Right renal pelvis (tissue), 4 donors: Measurements from ENCODE around the gene MMD. TPM values are rescaled to one million over a fixed set of nuclear protein-coding genes. Genes with fewer than 3 reads are reported as not detected.
"Not testable (repeated sequence)": the region's sequence is repeated elsewhere in the genome, so short reads cannot be mapped to it uniquely, and the experiment has no call there.

ENCODE experiments used
- DNase-seq, 4 donors: peaks; one replicate each; pipeline ENCODE4 v3.0.0-alpha.2; 2013; ENCODE audit warnings: low read depth in 4 of 4, low spot score in 3 of 4, missing footprints in 1 of 4
- polyA plus RNA-seq, 4 donors: library from polyadenylated mRNA; unstranded; fragments of 120-200 nt; gene quantifications; one replicate each; pipeline ENCODE4 v1.2.1, GENCODE V29; 2013; ENCODE audit not compliant: insufficient read length in 4 of 4

The MMD gene
- polyA plus RNA-seq, 4 donors = 21.8 to 25.8 (median 24.7) TPM

DNA sequence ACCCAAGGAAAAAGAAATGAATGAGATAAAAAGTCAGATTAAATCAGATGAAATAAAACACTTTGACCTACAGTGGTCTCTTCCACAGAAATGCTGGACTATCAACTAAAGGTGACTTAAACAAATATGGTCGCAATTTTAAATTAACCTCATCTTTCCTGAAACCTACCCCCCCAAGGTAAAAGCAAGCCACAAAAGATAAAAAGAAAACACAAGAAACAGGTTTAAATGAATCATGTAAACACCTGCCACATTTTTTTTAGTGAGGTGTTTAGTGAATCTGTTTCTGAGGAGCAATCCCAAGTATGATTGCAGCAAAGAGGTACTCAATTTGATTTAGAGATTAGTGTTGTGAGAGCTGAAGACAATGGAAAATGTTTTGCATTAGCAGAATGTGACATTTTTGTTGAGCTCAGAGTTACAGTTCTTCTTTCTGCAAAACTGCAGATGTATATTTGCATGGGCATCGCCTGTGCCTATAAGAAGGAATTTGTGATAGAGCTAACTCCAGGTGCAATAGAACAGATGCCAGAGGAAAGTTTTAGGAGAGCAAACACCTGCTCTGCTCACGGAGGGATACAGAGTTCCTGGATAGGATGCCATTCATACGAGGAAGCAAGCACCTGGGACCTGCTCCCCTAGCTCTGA, 3.4 kb upstream of the MMD start:
- no peak for DNase-seq

DNA sequence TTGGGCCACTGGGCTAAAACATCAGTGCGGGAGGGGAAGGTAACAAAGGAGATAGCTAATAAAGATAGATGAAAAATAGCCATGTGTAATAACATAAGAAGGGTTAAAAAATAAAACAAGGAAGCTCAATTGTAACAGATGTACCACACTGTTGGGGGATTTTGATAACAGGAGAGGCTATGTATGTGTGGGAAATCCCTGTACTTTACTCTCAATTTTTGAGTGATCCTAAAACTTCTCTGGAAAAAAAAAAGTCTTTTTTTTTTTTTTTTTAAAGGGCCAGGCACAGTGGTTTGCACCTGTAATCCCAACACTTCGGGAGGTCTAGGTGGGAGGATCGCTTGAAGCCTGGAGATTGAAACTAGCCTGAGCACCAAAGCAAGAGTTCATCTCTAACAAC, 1.9 kb upstream of the MMD start:
- DNase-seq = no peak

GRCh38 chr17:55422828-55423164, 1.2 kb upstream of the MMD start:
- not testable (repeated sequence) for DNase-seq

- no peak for DNase-seq
Observed at GRCh38 chr17:55420776-55421178, 858 bp downstream of the MMD start.

GRCh38 chr17:55420067-55420775, 1.4 kb downstream of the MMD start:
- no peak for DNase-seq

- no peak for DNase-seq
Observed at GRCh38 chr17:55418369-55419268, 3.0 kb downstream of the MMD start.

DNA sequence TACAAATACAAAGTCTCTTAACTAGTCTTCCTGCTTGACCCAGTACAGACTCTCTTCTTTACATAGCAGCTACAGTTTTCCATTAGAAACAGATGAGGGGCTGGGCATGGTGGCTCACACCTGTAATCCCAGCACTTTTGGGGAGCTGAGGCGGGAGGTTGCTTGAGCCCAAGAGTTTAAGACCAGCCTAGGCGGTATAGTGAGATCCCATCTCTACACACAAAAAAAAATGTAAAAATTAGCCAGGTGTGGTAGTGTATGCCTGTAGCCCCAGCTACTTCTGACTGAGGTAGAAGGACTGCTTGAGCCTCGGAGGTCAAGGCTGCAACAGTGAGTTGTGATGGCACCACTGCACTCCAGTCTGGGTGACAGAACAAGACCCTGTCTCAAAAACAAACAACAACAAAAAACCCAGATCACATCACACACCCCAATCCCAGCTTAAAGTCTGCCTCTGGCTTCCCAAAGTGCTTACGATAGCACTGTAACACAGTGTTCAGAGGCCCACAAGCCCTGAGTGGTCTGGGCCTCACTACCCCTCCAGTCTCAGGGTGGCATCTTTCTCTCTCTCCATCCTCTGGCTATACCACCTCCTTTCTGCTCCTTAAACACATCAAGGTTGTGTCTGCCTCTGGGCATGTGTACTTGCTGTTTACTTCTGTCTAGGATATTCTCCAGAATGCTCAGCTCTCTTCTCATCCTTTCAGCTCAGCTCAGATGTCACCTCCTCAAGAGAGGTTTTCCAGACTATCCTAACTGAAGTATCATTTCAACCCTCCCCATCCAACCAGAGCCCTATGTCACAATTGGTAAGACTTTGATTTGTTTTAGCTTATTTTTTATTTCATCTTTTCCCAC, 4.0 kb downstream of the MMD start:
- no peak for DNase-seq

GRCh38 chr17:55416470-55417052, 5.1 kb downstream of the MMD start:
- no peak for DNase-seq

GRCh38 chr17:55416000-55416399, 5.6 kb downstream of the MMD start:
- DNase-seq = no peak

DNA sequence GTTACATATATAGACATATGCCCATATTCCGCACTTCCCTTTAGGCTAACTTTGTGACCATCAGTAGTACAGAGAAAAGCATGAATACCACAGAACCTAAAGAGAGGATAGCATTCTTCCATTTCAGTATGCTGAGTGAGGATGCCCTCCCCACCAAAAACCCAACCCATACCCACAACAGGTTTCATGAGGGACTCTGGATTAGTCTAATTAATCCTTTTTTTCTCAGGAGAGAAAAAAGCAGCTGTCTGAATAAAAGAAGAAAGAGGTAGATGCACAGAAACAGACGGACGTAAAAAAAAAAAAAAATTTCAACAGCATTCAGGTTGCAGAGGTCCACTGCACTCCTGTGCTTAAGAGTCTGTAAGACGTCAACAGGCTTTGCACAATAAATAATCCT, 6.7 kb downstream of the MMD start:
- DNase-seq = no peak

DNA sequence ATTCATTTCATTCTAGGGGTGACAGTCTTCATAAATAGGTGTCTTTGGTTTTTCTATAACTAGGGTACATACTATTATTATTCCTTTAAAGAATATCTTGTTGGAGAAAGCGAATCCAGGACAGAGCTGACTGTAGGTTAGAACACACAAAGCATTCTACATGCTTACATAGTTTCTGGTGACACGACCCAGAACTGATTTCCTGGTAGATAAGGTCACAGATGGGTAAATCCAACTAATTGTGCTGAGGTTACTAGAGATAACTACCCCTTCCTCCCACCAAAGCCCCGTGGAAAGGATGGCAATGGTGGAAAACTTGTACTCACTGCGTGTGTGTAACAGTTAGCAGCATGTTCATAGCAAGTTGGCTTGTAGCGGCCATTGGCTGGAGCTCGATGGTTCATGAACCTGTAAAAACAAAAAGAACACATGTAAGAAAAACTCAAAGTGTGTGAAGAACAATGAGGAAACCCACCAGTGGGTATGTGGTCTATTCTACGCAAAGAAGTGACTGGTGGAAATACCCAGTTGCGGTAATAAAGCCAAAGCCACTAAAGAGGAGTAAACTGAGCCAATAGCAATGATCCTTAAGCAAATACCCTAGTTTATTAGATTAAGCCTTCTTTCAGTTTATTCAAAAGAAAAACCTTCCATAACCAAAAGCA, 7.7 kb downstream of the MMD start:
- no peak for DNase-seq

DNA sequence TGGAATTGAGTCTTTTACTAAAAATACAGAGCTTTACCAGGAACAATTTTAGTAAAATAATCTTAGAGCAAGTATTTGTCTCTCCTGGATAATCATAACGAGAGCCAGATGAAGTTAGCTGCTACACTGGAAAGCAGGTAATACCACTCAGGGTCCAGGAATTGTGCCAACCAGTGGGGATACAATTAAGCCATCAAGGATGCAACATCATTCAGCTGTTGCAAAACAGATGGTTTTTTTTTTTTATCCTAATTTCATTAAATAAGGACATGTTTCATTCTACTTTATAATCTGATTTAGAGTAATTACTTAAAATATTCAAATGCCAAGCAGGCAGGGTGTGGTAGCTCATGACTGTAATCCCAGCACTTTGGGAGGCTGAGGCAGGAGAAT, 10.2 kb downstream of the MMD start:
- DNase-seq = no peak

- no peak for DNase-seq
Observed at GRCh38 chr17:55410722-55411462, 10.7 kb downstream of the MMD start.

GRCh38 chr17:55409030-55409800, 12.4 kb downstream of the MMD start:
- DNase-seq = no peak

- DNase-seq = no peak
Observed at GRCh38 chr17:55407641-55408566, 13.7 kb downstream of the MMD start.

DNA sequence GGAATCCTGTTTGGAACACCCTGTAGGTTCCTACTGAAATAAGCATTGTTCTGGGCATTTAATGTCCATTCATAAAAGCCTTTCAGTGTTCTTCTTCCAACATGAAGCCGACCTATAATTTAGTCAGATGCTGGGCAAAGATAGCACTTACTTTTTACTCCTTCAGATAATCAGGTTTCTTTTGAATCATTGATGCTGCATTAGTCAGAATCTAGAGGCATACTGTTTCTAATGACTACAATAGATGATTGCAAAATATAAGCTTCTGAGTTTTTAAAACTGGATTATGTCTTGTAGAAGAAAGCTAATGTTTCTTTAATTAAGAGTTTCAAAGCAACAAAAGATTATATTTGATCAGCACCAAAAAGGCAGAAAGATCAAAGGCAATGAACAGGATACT, 16.0 kb downstream of the MMD start:
- no peak for DNase-seq

- not testable (repeated sequence) for DNase-seq
Observed at GRCh38 chr17:55404197-55404596, 17.4 kb downstream of the MMD start.
